ENCODE results near the gene FHAD1. TPM values are rescaled to one million over a fixed set of nuclear protein-coding genes. Genes with fewer than 3 reads are reported as not detected.
A peak's percentile ranks its signal among the peaks of the same experiment; 100 is the strongest.

Gene FHAD1
- polyA plus RNA-seq, 3 donors = 0.67 to 0.69 TPM; not detected in 1

DNA sequence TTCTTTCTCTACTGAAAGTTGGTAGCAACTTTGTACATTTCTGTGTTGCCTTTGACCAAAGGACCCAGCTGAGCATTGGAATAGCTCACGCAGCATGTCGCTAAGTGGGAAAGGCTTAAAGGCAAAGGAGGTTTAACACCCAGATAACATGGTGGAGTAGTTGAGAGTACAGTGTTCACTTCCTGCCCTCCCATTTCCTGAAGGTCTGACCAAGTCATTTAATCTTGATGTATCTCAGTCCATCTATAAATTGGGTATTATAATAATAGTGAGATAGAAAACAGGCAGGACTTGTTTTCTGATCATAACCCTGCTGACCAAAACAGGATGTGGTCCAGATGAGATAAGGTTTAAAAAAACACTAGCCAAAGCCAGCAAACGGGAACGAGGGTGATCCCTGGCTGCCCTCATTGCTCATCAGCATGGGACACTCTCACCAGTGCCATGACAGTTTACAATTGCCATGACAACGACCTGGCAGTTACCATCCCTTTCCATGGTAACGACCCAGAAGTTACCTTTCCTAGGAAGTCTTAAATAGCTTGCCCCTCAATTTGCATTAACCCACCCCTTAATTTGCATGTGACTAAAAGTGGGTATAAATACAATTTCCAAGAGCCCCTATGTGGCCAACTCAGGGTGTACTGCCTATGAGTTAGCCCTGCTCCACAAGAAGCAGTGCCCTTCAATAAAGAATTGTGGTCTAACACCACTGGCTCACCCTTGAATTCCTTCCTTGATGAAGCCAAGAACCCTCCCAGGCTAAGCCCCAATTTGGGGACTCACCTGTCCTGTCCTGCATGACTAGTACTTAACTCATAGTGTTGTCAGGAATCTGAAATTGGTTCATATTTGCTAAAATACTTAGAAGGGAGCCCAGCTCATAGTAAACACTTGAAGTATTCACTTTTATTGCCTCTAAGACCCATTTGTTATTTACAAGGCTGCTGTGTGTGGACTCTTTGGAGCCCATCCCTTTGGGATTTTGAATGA lies 28.4 kb upstream of the FHAD1 start:
- Histone ChIP-seq H3K4me2 (replicated peaks; ENCODE audit: extremely low read depth, low read length, poor library complexity, severe bottlenecking) (no peak overlapping the region), H4K20me1 (ENCODE audit: insufficient read depth, low read length) (no peaks in the 10 kb centered on the region), H3K27me3 (ENCODE audit: control insufficient read depth in 2 of 2, insufficient read depth in 2 of 2, low read length in 2 of 2) (no peaks in the 10 kb centered on the region), H3K27ac (ENCODE audit: low read depth in 1 of 2, low read length in 2 of 2) (no peak overlapping the region), H3K79me2 (ENCODE audit: insufficient read depth, low read length) (no peaks in the 10 kb centered on the region), H3K4me1 (ENCODE audit: control insufficient read depth in 1 of 2, insufficient read depth in 2 of 2, low read length in 2 of 2) (peaks cover 21 to 30% of the 10 kb centered on the region in 2 donors), H2AFZ (ENCODE audit: insufficient read depth, low read depth, low read length, poor library complexity, severe bottlenecking) (no peak overlapping the region), H3K36me3 (replicated peaks in 1 of 2; ENCODE audit: control insufficient read depth in 1 of 2, insufficient read depth in 2 of 2, low read length in 2 of 2) (peaks cover 0 to 2% of the 10 kb centered on the region in 2 donors), H3K4me3 (replicated peaks in 1 of 3; ENCODE audit: low read depth in 2 of 3, low read length in 3 of 3) (no peak overlapping the region), H3K9ac (ENCODE audit: insufficient read depth, low read length, poor library complexity, severe bottlenecking) (no peak overlapping the region), H3K9me3 (replicated peaks in 1 of 2; ENCODE audit: control insufficient read depth in 1 of 2, insufficient read depth in 1 of 2, low read length in 2 of 2) (no peaks in the 10 kb centered on the region)
- peak; percentile 54 to 82 (median 79) for DNase-seq
- Mint-ChIP-seq H3K36me3 (no peaks in the 10 kb centered on the region), H3K9me3 (peaks cover 0 to 2% (median 0%) of the 10 kb centered on the region in 7 donors), H3K4me1 (peaks cover 34% of the 10 kb centered on the region), H3K27me3 (ENCODE audit: low read depth in 3 of 3) (peaks cover 0 to 2% (median 2%) of the 10 kb centered on the region in 3 donors), H3K4me3 (no peak overlapping the region), H3K27ac (peak overlapping the region in 1 of 7 donors; percentile 31)
- 92% methylated on average over 2 of the region's 6 CpGs for WGBS (ENCODE audit: insufficient coverage)
- intact Hi-C loops (cut with micrococcal nuclease) = no loop called here
- TF ChIP-seq, protein P1, sequence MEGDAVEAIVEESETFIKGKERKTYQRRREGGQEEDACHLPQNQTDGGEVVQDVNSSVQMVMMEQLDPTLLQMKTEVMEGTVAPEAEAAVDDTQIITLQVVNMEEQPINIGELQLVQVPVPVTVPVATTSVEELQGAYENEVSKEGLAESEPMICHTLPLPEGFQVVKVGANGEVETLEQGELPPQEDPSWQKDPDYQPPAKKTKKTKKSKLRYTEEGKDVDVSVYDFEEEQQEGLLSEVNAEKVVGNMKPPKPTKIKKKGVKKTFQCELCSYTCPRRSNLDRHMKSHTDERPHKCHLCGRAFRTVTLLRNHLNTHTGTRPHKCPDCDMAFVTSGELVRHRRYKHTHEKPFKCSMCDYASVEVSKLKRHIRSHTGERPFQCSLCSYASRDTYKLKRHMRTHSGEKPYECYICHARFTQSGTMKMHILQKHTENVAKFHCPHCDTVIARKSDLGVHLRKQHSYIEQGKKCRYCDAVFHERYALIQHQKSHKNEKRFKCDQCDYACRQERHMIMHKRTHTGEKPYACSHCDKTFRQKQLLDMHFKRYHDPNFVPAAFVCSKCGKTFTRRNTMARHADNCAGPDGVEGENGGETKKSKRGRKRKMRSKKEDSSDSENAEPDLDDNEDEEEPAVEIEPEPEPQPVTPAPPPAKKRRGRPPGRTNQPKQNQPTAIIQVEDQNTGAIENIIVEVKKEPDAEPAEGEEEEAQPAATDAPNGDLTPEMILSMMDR (IDR thresholded peaks at IDR 0.05) = no peak

DNA sequence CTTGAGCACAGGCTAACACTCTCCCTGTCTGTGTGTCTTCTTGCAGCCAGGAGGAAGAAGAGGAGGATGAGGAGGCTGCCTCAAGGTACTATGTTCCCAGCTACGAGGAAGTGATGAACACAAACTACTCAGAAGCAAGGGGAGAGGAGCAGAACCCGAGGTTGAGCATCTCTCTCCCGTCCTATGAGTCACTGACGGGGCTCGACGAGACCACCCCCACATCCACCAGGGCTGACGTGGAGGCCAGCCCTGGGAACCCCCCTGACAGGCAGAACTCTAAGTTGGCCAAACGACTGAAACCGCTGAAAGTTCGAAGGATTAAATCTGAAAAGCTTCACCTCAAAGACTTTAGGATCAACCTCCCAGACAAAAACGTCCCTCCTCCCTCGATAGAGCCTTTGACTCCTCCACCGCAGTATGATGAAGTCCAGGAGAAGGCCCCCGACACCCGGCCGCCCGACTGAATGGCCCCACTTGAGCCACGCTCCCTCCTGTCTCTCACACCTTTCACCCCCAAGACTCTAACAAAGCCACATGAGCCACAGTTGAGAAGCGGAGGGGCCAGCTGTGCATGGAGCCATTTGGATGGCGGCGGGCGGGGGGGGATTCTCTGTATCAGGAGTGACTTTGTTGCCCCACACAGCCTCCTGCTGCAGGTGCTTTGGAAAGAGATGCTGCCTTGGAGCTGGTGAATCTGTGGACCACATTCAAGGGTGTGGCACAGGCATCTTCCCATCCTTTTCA lies 27.6 kb upstream of the FHAD1 start:
- no peak for DNase-seq
- intact Hi-C loops (cut with micrococcal nuclease) = loop anchor here in 1 of 2 donors (5.0 kb wide), 1 partner anchor 43 kb away; no protein-coding TSS in a partner anchor
- TF ChIP-seq, protein P1 (IDR thresholded peaks at IDR 0.05) = no peak

More for the DNA sequence above, 27.6 kb upstream of the FHAD1 start:
- Mint-ChIP-seq H3K4me1 (peaks cover 34% of the 10 kb centered on the region), H3K4me3 (no peak overlapping the region), H3K9me3 (peaks cover 0 to 2% (median 0%) of the 10 kb centered on the region in 7 donors), H3K27ac (peak overlapping the region in 1 of 7 donors; percentile 74), H3K36me3 (no peaks in the 10 kb centered on the region), H3K27me3 (ENCODE audit: low read depth in 3 of 3) (peaks cover 0 to 7% (median 2%) of the 10 kb centered on the region in 3 donors)
- no peaks in the 10 kb centered on the region for H3K9me3 ChIP-seq (replicated peaks in 1 of 2; ENCODE audit: control insufficient read depth in 1 of 2, insufficient read depth in 1 of 2, low read length in 2 of 2)
- WGBS (ENCODE audit: insufficient coverage) = 92% methylated on average over 21 of the region's 22 CpGs
- H3K4me2 ChIP-seq (replicated peaks; ENCODE audit: extremely low read depth, low read length, poor library complexity, severe bottlenecking) = no peak overlapping the region
- H2AFZ ChIP-seq (ENCODE audit: insufficient read depth, low read depth, low read length, poor library complexity, severe bottlenecking) = no peak overlapping the region
- peaks cover 0 to 2% of the 10 kb centered on the region in 2 donors for H3K36me3 ChIP-seq (replicated peaks in 1 of 2; ENCODE audit: control insufficient read depth in 1 of 2, insufficient read depth in 2 of 2, low read length in 2 of 2)
- no peaks in the 10 kb centered on the region for H3K27me3 ChIP-seq (ENCODE audit: control insufficient read depth in 2 of 2, insufficient read depth in 2 of 2, low read length in 2 of 2)
- no peaks in the 10 kb centered on the region for H3K79me2 ChIP-seq (ENCODE audit: insufficient read depth, low read length)
- H3K27ac ChIP-seq (ENCODE audit: low read depth in 1 of 2, low read length in 2 of 2) = no peak overlapping the region
- no peak overlapping the region for H3K9ac ChIP-seq (ENCODE audit: insufficient read depth, low read length, poor library complexity, severe bottlenecking)
- no peak overlapping the region for H3K4me3 ChIP-seq (replicated peaks in 1 of 3; ENCODE audit: low read depth in 2 of 3, low read length in 3 of 3)
- H3K4me1 ChIP-seq (ENCODE audit: control insufficient read depth in 1 of 2, insufficient read depth in 2 of 2, low read length in 2 of 2) = peaks cover 21 to 30% of the 10 kb centered on the region in 2 donors
- H4K20me1 ChIP-seq (ENCODE audit: insufficient read depth, low read length) = no peaks in the 10 kb centered on the region
